HG02642 (cell line): ENCODE measurements around the gene PRKN.

Source experiments
- ATAC-seq: cut with Tn5 transposase; IDR thresholded peaks from one replicate; pipeline ENCODE4 v1.9.1; 2021; ENCODE audit warnings: mild to moderate bottlenecking; ENCODE audit not compliant: unreplicated experiment, poor library complexity

PRKN gene

DNA sequence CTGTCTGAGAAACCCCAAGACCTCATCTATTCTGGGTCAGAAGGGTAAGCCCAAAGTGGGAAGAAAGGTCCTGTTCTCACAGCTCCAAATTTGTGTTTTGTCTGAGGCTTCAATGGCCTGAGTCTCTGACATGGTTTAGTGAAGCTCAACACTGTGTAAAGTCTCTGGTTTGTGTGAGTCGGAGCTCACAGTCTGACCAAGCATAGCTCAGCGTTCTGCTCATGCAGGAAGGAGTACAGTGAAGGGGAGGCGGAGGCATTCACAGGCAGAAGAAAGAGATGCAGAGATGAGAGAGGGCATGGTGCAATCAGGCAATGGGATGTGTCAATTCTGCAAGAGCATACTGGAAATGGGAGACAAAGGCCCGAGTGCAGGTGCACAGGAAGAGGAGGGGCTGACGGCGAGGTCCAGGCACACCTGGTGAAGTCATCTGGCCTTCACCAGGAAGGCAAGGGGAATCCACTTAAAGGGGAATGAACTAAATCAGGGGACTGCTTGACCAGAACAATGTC is 990.7 kb downstream of the PRKN start:
- ATAC-seq, result no peak

DNA sequence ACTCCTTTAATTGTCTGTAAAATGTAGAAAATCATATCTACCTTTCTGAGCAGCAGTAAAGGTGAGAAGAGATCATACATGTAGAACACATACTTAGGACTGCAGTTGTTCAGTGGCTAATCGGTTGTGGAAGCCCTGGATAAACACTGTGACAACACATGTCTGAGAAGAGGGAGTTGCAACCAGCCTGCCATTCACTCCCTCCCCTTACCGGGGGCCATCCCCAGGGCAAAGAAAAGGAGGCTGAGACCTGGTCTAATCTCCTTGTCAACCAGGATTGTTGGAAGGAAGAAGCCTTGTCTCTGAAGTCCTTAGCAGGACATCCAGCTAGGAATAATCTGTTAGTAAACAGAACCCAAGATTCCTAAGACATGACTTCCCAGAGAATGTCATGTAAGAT is 991.2 kb downstream of the PRKN start:
- ATAC-seq, result no peak

DNA sequence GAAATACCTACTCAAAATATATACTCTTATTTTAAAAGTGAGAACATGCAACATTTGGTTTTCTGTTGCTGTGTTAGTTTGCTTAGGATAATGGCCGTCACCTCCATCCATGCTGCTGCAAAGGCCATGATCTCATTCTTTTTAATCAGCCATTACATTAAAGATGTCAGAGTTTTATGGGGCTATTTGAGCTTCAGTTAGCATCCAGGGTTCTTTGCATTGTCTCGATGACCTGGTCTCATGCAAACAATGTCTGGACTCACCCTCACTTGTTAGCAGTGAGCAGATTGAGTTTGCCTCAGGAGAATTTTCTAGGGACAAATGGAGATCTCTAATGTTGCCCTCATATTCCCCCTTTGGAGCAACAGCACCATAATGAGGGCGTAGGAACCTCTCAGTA is 995.0 kb downstream of the PRKN start:
- no peak for ATAC-seq

DNA sequence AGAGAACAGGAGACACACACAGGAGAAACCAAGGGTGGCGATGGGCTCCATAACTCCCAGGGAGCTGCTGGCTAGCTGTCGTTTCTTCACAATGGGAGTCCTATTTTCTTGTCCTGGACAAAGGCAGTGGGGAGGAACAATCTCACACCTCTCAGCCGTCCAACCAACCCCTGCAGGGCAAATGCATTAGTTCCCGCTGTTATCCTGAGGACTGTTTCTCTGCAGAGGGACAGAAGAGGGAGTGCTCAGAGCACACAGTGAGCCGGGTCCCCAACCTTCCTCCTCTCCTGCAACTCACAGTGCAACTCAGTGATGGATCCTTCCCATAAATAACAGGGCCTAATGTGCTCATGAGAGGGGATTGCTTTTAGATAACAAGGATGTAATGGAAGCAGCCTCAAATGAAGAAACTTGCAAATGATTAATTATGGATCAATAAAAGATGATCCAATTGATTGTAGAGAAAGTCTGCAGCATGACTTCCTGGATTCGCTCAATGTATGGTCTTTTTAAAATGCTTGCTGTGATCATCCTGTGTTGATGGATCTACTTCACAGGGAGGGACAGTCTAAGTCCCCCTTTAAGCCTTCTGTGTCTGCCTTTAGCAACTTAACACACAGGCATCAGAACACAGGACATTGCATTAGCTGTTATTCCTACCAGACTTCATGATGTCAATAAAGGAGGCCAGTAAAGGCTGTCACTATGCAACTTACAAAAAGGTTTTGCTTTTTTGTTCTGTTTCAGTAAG is 1000.3 kb downstream of the PRKN start:
- no peak for ATAC-seq

DNA sequence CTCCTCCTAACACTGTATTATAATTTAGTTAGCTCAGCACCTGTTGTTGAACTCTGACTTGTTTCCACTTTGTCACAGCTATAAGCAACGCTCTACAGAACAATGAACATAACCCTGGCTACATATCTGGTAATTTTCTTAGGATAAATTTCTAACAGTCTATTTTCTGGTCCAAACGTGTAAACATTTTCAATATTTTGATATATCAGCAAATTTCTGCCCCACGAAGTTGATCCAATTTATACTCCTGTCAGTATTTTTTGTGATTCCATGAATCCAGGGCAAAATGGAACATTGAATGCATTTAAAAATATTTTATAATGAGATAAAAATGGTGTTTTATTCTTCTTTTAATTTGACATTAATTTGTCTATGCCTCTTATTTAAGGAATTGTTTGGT is 1005.2 kb downstream of the PRKN start:
- no peak for ATAC-seq

DNA sequence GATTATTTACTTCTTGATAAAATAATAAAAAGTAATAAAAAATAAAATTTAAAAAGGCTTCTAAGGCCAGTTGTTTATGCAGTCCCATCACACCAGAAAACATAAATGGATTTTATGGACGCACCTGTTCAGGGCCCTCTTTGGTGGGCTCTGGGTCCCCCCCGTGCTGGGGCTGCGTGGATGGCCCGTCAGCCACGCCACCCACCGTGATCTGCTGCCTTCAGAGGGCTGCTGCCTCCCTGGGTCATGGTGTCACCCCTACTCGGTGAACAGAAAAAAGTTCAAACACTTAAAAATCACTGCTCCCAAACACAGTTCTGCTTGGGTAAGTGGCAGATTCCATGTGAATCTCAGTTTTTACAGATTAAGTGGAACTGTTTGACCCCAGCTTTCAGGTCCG is 1006.1 kb downstream of the PRKN start:
- no peak for ATAC-seq

DNA sequence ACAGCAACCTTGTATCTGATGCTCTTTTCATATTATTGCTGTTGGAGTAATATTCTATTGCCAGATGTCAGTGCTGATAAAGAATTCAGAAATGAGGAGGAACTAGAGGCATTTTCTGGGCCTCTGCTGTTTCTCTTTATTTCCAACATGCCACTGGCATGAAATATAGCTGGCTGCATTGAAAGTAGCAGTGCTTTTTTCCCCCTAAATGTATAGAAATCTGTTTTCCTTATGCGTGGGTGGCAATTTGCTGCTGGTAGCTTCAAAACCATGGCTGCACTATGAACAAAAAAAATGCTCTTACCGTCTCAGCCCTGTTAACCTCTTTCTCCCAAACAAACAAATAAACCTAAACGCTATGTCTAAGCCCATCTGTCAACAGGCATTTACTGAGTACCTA is 1011.4 kb downstream of the PRKN start:
- ATAC-seq, result no peak

DNA sequence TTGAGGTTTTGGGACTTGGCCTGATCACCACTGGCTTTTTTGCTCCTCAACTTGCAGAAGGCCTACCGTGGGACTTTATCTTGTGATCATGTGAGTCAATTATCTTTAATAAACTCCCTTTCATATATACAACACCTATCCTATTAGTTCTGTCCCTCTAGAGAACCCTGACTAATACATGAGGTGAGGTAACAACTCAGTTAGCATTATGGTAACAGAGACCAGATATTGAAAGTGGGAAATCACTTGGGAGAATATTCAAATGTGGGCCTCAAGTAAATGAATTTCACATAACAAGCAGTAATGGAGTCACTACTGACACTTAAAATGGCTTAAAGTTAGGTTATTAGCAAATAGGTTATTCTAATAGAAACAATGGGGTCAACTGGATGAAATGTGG is 1015.6 kb downstream of the PRKN start:
- ATAC-seq, result no peak

DNA sequence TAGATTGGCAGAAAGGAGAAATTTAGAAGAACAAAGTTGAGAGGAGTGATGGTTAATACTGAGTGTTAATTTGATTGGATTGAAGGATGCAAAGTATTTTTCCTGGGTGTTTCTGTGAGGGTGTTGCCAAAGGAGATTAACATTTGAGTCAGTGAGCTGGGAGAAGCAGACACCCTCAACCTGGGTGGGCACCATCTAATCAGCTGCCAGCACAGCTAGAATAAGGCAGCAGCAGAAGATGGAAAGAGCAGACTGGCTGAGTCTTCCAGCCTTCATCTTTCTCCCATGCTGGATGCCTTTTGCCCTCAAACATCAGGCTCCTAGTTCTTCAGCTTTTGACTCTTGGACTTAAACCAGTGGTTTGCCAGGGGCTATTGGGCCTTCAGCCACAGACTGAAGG is 1016.1 kb downstream of the PRKN start:
- no peak for ATAC-seq

DNA sequence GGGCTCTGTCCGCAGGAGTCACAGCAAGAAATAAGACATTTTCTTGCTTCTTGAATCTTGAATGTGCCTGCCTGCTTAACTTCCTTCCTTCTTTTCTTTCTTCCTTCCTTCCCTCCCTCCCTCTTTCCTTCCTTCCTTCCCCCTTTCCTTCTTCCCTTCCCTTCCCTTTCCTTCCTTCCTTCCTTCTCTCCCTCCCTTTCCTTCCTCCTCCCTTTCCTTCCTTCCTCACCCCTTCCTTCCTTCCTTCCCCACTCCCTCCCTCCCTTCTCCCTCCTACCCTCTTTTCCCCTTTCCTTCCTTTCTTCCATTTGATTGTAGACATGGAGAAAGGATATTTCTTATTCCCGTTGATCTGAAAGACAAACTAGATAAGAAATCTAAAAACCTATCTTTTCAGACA is 1016.9 kb downstream of the PRKN start:
- no peak for ATAC-seq

DNA sequence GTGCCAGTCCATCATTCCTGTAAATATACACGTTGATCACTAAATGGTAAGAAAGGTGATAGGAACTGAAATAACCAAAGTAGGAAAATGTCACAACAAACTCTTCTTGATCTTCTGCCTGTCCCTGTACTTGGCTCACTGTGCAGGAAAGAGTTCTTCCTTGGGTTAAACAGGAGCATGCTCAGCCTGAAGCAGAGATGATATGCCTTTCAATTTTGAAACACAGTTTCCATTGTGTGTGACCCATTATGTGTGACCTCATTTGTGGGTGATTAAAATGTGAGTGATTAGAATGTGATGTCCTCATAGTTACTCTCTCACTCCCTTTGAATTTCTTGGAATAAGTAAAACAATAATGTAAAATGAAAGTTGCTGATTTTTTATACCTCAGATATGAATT is 1026.5 kb downstream of the PRKN start:
- ATAC-seq, result no peak

DNA sequence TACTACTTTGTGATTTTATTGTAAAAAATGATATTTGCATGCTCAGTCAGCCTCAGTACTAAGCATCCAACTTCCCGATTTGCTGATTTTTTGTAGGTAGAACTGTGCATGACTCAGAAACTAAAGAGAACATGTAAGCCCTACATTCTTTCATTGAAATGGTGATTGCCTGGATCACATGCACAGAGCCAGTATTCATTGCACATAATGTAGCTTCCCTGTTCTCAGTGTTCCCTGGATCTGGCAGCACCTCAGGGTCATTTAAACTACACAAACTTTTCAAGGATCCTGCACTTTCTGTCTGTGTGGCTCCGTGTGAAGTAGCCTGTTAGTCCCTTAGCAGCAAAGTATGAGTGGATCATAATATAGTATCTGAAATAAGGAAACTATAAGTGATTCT is 1030.8 kb downstream of the PRKN start:
- ATAC-seq, result no peak

DNA sequence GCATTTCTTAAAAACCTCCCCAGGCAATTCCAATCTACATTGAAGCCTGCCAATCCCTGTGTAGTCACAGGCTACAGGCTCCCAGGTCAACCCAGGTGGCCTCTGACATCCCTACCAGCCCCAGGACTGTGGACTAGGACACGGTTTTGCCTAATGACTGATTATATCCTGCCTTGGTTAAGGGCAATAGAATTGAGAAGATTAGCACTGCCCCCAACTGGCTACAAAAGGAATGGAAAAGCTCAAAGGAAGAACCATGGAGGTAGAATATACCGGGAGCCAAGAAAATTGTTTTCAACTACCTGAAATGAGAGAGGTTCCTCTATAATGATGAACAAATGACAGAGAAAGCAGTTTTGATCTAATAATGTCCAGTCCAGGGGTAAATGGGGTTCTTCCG is 1032.6 kb downstream of the PRKN start:
- peak; percentile 46 for ATAC-seq

DNA sequence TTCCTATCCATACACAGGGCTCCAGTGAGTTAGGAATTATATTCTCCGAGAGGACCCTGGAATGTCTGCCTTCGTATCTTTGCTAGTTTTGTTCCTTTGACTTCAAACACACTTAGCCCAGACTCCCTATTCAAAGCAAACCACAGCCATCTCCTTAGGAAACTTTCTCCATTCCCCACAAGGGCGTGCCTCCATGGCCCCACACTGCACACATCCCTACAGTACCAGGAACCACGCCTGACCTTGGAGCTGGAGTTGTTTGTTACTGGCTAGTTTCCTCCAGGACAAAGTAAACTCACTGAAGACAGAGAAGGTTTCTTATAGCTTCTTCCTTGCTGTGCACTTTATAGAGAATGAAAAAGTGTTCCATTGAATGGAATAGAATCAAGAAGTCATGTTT is 1040.9 kb downstream of the PRKN start:
- ATAC-seq, result no peak

DNA sequence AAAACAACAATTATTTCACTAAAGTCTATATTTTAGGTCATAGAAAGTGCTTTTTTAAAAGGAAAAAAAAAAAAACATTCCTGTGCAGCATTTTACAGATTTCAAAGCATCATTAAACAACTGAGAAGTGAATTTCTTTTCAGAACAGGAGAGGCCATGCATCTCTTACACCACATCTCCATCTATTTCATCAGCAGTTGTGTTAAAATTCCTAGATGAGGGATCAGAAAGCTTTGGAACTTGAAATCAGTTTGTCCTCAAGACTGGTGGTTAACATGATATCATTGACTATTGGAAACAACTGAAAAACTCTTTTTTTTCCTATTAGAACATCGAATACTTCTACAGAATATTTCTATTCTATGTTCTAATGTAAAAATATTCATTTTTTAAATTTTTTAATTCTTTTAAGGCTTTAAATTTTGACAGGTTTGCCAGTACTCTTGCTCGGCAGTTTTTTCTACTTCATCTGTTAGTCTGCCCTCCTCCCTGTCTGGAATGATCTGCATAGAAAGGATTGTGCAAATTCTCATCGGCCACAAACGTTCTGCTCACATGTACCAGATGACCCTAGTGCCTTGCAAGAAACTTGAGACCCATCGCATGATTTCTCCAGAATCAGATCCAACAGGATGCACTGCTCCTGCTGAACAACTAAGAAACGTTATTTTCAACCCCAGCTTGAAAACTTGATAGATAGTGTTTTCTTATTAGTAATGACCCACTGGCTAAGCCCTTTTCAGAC is 1042.7 kb downstream of the PRKN start:
- ATAC-seq, result no peak

DNA sequence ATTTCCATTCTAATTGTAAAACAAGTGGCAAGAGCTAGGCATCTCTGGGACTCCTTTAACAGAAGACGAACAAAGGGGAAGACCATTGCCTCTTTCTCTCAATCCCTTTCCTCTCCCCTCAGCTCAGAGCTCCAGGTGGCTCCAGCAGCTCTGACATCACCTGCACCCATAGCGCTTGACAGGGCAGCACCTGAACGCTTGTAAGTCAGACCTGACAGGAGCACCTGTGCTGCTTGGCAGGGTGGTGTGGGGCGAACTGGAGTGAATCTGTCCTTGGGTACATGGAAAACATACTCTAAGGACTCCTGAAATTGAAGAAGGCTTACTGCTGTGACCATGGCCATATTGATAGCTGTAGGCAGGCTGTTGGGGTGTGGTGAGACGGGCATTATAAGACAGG is 1044.2 kb downstream of the PRKN start:
- ATAC-seq, result no peak

DNA sequence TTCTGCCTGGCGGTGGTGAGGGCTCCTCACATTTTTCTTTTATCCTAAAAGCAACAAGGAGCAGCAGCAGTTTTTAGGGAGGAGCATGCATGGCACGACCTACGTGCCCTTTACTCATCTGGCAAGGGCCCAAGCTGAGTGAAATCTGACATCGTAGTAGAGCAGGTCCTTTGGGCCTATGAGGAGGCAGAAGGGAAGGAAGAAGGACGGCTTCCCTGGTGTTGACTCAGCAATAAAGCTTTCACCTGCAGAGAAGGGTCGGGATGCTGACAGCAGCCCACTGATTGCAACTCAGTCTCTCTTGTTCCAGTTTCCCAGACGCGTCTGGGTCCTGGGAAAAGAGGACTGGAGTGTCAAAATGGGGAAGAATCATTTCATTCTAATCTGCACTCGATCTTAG is 1044.6 kb downstream of the PRKN start:
- no peak for ATAC-seq

DNA sequence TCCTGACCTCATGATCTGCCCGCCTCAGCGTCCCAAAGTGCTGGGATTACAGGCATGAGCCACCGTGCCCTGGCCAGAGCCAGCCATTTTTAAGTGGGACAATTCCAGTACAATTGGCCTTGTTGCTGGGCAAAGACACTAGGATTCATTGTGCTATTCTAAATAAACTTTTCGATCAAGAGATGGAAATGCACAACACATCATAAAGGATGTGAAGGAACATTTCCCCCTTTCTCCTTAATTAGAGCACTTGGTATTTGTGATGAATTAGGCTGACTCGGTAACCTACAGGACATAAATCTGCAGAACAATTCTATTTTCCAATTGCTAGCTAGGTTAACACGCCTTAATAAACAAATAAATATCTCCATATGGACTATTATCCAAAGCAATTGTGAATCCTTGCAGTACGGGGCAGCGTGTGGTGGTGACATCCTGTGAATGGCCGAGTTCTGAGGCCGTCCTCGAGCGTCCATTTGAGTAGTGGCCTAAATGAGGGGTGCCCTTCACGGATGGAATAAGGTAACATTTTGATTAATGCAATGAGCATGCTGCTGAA is 1047.5 kb downstream of the PRKN start:
- no peak for ATAC-seq

DNA sequence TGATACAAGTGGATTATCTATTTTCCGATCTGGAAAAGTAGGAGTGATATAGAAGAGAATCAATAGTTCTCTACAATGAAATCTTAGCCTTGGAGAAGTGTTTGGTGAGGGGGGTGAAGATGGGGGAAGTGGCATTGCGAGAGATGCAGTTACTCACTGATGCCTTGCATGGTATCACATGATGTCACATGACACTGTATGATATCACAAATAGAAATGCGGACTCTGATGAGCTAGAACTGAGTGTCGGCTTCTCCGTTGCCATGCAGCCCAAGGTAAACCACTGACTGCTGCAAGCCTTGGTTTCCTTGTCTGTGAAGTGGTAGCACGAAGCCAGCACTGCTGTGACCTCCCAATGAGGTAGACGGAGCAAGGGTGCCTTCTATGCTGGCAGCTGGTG is 1050.4 kb downstream of the PRKN start:
- ATAC-seq, result no peak

DNA sequence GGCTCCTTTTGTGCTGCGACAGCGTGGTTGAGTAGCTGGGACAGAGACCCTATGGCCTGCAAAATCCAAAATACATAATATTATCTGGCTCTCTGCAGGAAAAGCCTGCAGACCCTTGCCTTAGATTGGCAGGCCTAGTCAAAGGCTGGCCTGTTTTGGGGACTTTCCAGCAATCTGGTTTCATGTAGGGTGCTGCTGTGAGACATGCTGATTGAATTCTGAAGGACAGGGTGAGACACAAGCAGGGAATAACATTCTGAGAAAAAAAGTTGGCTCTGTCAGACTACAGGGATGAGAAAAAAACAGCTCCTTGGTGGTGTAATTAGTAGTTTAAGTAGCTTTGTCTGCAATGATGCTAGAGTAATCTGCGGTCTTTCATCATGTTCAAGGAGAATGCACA is 1051.0 kb downstream of the PRKN start:
- ATAC-seq, result no peak

DNA sequence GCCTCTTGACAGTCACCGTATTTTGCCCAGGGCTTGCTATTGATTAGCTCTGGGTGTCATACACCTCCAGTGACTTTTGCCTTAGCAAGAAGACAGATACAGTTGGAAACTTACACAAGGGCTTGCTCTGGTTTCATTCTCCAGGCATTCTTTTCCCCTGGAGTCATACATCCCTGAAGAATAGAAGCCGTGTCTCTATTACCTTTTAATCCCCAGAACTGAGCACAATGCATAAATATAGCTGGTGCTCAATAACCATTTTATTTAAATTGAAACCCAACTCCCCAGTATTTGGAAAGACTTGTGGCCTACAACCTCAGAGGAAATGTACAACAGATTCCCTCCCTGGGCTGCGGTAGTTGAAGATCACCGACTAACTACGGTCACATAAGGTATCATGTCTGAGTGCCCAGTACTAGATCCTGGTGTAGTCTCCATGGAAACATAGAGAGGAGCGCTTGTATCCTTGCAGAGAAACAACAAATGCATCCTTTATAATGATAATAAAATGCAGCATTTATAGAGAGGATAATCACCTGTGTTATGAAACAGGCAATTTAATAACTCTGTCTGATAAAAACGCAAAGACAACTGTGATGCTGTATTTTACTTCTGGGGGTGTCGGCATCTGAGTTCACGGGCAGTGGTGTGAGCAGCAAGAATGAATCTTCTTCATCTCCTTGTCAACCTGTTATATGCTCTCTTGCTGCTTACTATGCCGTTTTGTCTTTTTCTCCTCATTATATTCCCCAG is 1052.5 kb downstream of the PRKN start:
- no peak for ATAC-seq
